ENCODE measurements around the gene IHH.

IHH gene

GRCh38 chr2:219059725-219060682, 717 bp downstream of the IHH start:
- TF ChIP-seq CTCF (IDR thresholded peaks at IDR 0.05) = no peak
- DNase-seq = peak; percentile 48
- no peak overlapping the region for H3K4me3 Mint-ChIP-seq
- no peak overlapping the region for H3K27ac Mint-ChIP-seq
- H3K4me1 Mint-ChIP-seq = no peaks in the 10 kb centered on the region
- no peaks in the 10 kb centered on the region for H3K36me3 Mint-ChIP-seq (ENCODE audit: low read depth)
- H3K9me3 Mint-ChIP-seq = no peaks in the 10 kb centered on the region
- H3K27me3 Mint-ChIP-seq (ENCODE audit: low read depth, poor library complexity) = peaks cover 93% of the 10 kb centered on the region

- Mint-ChIP-seq H3K27me3 (ENCODE audit: low read depth, poor library complexity) (peaks cover 93% of the 10 kb centered on the region), H3K4me3 (no peak overlapping the region), H3K4me1 (no peaks in the 10 kb centered on the region), H3K9me3 (no peaks in the 10 kb centered on the region), H3K36me3 (ENCODE audit: low read depth) (no peaks in the 10 kb centered on the region), H3K27ac (no peak overlapping the region)
- no peak for TF ChIP-seq CTCF (IDR thresholded peaks at IDR 0.05)
- DNase-seq = no peak
Measured at GRCh38 chr2:219059375-219059724, 1.4 kb downstream of the IHH start.

- peak; percentile 48 for DNase-seq
- Mint-ChIP-seq H3K27me3 (ENCODE audit: low read depth, poor library complexity) (peaks cover 93% of the 10 kb centered on the region), H3K27ac (no peak overlapping the region), H3K9me3 (no peaks in the 10 kb centered on the region), H3K36me3 (ENCODE audit: low read depth) (no peaks in the 10 kb centered on the region), H3K4me3 (no peak overlapping the region), H3K4me1 (no peaks in the 10 kb centered on the region)
- TF ChIP-seq CTCF (IDR thresholded peaks at IDR 0.05) = no peak
Measured at GRCh38 chr2:219058541-219059374, 2.0 kb downstream of the IHH start.

- no peaks in the 10 kb centered on the region for H3K9me3 Mint-ChIP-seq
- H3K4me1 Mint-ChIP-seq = no peaks in the 10 kb centered on the region
- peak; percentile 85 for TF ChIP-seq CTCF (IDR thresholded peaks at IDR 0.05)
- H3K27me3 Mint-ChIP-seq (ENCODE audit: low read depth, poor library complexity) = peaks cover 93% of the 10 kb centered on the region
- DNase-seq = peak; percentile 83
- H3K27ac Mint-ChIP-seq = no peak overlapping the region
- no peak overlapping the region for H3K4me3 Mint-ChIP-seq
- no peaks in the 10 kb centered on the region for H3K36me3 Mint-ChIP-seq (ENCODE audit: low read depth)
Measured at GRCh38 chr2:219057709-219058540, 2.8 kb downstream of the IHH start.

- no peaks in the 10 kb centered on the region for H3K4me1 Mint-ChIP-seq
- no peak overlapping the region for H3K27ac Mint-ChIP-seq
- no peaks in the 10 kb centered on the region for H3K9me3 Mint-ChIP-seq
- DNase-seq = peak; percentile 22
- no peak overlapping the region for H3K4me3 Mint-ChIP-seq
- no peaks in the 10 kb centered on the region for H3K36me3 Mint-ChIP-seq (ENCODE audit: low read depth)
- peaks cover 93% of the 10 kb centered on the region for H3K27me3 Mint-ChIP-seq (ENCODE audit: low read depth, poor library complexity)
- no peak for TF ChIP-seq CTCF (IDR thresholded peaks at IDR 0.05)
Measured at GRCh38 chr2:219056896-219057708, 3.6 kb downstream of the IHH start.
